GM12872 (cell line): ENCODE data around the gene NFYB.

Source experiments
- TF ChIP-seq, protein P1 (sequence below): IDR thresholded peaks from 3 replicates; pipeline ENCODE4 v1.5.1; 2011; ENCODE audit warnings: low read depth, mild to moderate bottlenecking, low read length, moderate library complexity; ENCODE audit not compliant: insufficient read depth

NFYB gene

DNA sequence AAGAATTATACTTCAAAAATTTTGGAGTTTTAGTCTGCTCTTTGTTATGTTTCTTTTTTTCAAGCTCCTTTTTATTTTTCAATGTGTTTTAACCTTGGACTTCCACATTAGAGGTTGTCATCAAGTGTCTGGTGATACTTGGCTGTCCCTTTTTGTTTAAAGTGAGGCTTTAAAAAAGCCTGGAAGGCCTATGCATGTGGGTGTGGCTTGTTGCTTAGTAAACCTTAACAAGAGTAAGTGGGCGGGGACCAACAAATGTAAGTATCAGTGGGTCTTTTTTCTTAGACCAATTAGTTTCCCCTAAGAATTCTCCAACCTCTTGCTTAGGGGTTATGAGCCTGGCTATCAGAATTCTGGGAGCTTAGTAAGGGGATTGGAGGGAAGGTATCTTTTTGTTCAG lies 47.3 kb downstream of the NFYB start:
- TF ChIP-seq, protein P1, sequence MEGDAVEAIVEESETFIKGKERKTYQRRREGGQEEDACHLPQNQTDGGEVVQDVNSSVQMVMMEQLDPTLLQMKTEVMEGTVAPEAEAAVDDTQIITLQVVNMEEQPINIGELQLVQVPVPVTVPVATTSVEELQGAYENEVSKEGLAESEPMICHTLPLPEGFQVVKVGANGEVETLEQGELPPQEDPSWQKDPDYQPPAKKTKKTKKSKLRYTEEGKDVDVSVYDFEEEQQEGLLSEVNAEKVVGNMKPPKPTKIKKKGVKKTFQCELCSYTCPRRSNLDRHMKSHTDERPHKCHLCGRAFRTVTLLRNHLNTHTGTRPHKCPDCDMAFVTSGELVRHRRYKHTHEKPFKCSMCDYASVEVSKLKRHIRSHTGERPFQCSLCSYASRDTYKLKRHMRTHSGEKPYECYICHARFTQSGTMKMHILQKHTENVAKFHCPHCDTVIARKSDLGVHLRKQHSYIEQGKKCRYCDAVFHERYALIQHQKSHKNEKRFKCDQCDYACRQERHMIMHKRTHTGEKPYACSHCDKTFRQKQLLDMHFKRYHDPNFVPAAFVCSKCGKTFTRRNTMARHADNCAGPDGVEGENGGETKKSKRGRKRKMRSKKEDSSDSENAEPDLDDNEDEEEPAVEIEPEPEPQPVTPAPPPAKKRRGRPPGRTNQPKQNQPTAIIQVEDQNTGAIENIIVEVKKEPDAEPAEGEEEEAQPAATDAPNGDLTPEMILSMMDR: no peak

DNA sequence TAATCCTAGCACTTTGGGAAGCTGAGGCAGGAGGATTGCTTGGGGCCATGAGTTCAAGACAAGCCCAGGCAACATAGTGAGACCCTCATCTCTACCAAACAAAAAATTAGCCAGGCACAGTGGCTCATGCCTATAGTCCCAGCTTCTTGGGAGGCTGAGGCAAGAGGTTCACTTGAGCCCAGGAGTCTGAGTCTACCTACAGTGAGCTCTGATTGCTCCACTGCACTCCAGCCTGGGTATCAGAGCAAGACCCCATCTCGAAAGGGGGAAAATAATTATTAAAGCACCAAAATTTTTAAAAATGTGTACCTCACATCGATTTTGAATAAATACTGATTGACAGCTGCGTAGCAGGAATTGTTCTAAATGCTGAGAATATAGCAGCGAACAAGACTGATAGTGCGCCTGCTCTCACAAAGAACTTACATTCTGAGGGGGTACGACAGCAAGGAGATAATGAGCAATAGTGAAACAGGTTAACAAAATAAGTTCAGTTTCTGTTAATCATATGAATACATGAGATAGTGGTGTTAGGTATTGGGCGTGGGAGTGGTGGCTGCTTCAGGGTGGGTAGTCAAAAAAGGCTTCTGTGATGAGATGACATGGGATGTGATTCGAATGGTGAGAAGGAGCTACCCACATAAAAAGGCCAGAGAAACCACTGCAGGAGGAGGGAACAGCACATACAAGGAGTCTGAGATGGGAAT lies 54.1 kb downstream of the NFYB start:
- TF ChIP-seq, protein P1: no peak

DNA sequence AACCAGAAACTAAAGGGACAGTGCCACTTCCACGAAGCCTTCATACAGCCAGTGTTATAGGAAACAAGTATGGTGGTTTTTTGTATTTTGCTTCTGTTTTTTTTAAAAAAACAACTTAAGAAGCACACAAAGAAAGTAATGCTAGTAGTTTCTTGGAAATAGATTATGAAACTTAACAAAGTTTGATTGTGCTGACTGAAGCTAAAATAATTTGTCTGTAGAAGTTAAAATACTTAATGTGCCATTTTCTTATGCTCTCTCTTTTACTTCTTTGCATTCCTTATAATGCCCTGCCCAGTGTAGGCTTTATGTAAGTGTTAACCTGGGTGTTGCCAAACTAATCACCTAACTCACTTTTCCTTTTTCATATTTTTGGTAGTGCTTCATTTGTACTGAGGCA lies 57.2 kb downstream of the NFYB start:
- TF ChIP-seq, protein P1: no peak

DNA sequence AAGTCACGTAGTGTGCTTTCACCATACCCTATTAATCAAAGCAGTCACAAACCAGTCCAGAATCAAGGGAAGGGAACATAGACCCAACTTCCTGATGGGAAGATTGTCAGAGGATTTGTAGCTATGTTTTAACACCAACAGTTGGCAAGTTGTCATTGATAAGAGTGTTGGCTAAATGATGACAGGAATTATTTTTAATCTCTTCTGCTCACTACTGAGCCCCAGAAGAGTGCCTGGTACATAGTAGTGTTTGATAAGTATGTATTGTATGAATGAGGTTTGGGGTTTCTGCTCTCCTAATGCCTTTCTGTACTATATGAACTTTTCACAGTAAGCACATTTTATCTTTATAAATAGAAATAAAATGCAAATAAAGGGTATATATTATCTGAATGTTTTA lies 59.0 kb downstream of the NFYB start:
- TF ChIP-seq, protein P1: no peak

DNA sequence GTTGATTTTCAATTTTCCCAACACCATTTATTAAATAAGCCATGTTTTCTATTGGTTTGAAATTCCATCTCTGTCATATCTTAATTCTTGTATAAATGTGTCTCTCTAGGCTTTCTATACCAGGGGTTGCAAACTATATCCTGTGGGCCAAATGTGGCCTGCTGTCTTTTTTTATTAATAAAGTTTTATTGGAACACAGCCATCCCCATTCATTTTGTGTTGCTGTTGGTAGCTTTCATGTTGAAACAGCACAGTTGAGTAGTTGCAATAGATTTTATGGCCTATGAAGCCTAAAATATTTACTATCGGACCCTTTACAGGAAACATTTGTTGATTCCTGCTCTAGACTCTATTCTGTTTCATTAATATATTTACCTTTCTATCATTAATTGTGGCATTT lies 64.3 kb downstream of the NFYB start:
- TF ChIP-seq, protein P1: no peak

DNA sequence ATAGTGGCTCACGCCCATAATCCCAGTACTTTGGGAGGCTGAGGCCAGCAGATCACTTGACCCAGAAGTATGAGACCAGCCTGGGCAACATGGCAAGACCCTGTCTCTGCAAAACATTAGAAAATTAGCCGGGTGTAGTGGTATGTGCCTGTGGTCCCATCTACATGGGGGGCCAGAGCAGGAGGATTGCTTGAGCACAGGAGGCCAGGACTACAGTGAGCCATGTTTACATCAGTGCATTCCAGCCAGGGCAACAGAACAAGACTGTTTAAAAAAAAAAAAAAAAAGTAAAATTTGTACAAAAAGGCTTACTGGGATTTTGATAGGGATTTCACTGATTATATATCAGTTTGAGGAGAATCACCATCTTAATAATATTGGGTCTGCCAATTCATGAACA lies 65.9 kb downstream of the NFYB start:
- TF ChIP-seq, protein P1: no peak
